SK-MEL-5 (cell line): ENCODE measurements around the gene THRB. TPM values are rescaled to one million over a fixed set of nuclear protein-coding genes. Genes with fewer than 3 reads are reported as not detected.

Experiments used
- DNase-seq: peaks from one replicate; pipeline ENCODE4 v3.0.0-alpha.2; 2016; ENCODE audit warnings: low read depth, low spot score
- in situ Hi-C: cut with HindIII; loops from 2 replicates; pipeline ENCODE4 v1.10.0; 2016; ENCODE audit warnings: low sequenced_read_pairs, high pct_unique_total_duplicates, low pct_unique_long_range_greater_than_20kb
- total RNA-seq: library from RNA; depleted of rRNA; stranded (reverse); fragments of >200 nt; shearing (Covaris generic); gene quantifications from 2 replicates; pipeline ENCODE4 v1.2.3, GENCODE V29; 2014

THRB gene
- total RNA-seq, 1 experiment from 2014 or later = 0.16 TPM

GRCh38 chr3:24182756-24183155 lies 311.9 kb downstream of the THRB start:
- no peak for DNase-seq
- in situ Hi-C loops = no loop called here

GRCh38 chr3:24181256-24181655 lies 313.4 kb downstream of the THRB start:
- in situ Hi-C loops = no loop called here
- no peak for DNase-seq

- in situ Hi-C loops = no loop called here
- no peak for DNase-seq
These were observed 314.0 kb downstream of the THRB start for GRCh38 chr3:24180616-24181015.

GRCh38 chr3:24177201-24177600 lies 317.4 kb downstream of the THRB start:
- DNase-seq = no peak
- in situ Hi-C loops = no loop called here

- in situ Hi-C loops = no loop called here
- no peak for DNase-seq
These were observed 320.0 kb downstream of the THRB start for GRCh38 chr3:24174614-24175013.

- in situ Hi-C loops = no loop called here
- DNase-seq = no peak
These were observed 325.7 kb downstream of the THRB start for GRCh38 chr3:24168977-24169376.

GRCh38 chr3:24167429-24167828 lies 327.2 kb downstream of the THRB start:
- in situ Hi-C loops = no loop called here
- no peak for DNase-seq

- in situ Hi-C loops = no loop called here
- no peak for DNase-seq
These were observed 328.1 kb downstream of the THRB start for GRCh38 chr3:24166515-24166914.

- no peak for DNase-seq
- in situ Hi-C loops = no loop called here
These were observed 329.1 kb downstream of the THRB start for GRCh38 chr3:24165603-24165982.

GRCh38 chr3:24164967-24165602 lies 329.6 kb downstream of the THRB start:
- no peak for DNase-seq
- in situ Hi-C loops = no loop called here

GRCh38 chr3:24162929-24163328 lies 331.7 kb downstream of the THRB start:
- in situ Hi-C loops = no loop called here
- DNase-seq = no peak

GRCh38 chr3:24161841-24162240 lies 332.8 kb downstream of the THRB start:
- no peak for DNase-seq
- in situ Hi-C loops = no loop called here

- in situ Hi-C loops = no loop called here
- DNase-seq = no peak
These were observed 334.1 kb downstream of the THRB start for GRCh38 chr3:24160424-24161095.

GRCh38 chr3:24158761-24159454 lies 335.7 kb downstream of the THRB start:
- in situ Hi-C loops = no loop called here

GRCh38 chr3:24157106-24157505 lies 337.5 kb downstream of the THRB start:
- in situ Hi-C loops = no loop called here
- no peak for DNase-seq

More at GRCh38 chr3:24158761-24159454, 335.7 kb downstream of the THRB start:
- no peak for DNase-seq

GRCh38 chr3:24156466-24156865 lies 338.2 kb downstream of the THRB start:
- no peak for DNase-seq
- in situ Hi-C loops = no loop called here

- in situ Hi-C loops = no loop called here
These were observed 339.4 kb downstream of the THRB start for GRCh38 chr3:24155276-24155675.

GRCh38 chr3:24154781-24155180 lies 339.9 kb downstream of the THRB start:
- in situ Hi-C loops = no loop called here
- DNase-seq = no peak

More at GRCh38 chr3:24155276-24155675, 339.4 kb downstream of the THRB start:
- no peak for DNase-seq
